ENCODE measurements around the gene PRPF19. TPM values are rescaled to one million over a fixed set of nuclear protein-coding genes. Genes with fewer than 3 reads are reported as not detected.

The PRPF19 gene
- total and polyA plus RNA-seq, 10 of the 15 experiments (the other 5 are each of a cell fraction or from before 2014, with no cell fraction given): 8.7 to 170 (median 61.3) TPM

GRCh38 chr11:60951904-60952741 is 45.7 kb upstream of the PRPF19 start, which contains the start of gene SLC15A3 (continued):
- TF ChIP-seq USF2 (IDR thresholded peaks at IDR 0.05; ENCODE audit: borderline replicate concordance, low read depth, low read length) (peak; percentile 80), PKNOX1 (IDR thresholded peaks at IDR 0.05) (peak; percentile 93), ZBTB33 (IDR thresholded peaks at IDR 0.05) (no peak), BHLHE40 (IDR thresholded peaks at IDR 0.05; ENCODE audit: borderline replicate concordance in 1 of 2, low read depth in 2 of 2, low read length in 1 of 2) (peak; percentile 34 to 50; a peak in 2 of 4 replicates), YY1 (IDR thresholded peaks at IDR 0.05; ENCODE audit: low read depth, low read length) (peak; percentile 39; the same call in 1 of the 2 replicates), ZNF384 (IDR thresholded peaks at IDR 0.05; ENCODE audit: borderline replicate concordance, low read depth, low read length) (no peak), POLR2A (IDR thresholded peaks at IDR 0.05; ENCODE audit: low read depth, low read length) (peak; percentile 85), SMC3 (IDR thresholded peaks at IDR 0.05; ENCODE audit: borderline replicate concordance, low read length) (0 out of 2 replicates have a peak, but pooled peaks have one; percentile 5), MLLT1 (IDR thresholded peaks at IDR 0.05) (peak; percentile 97), CBFB (IDR thresholded peaks at IDR 0.05; ENCODE audit: low read depth) (peak; percentile 43; the same call in 1 of the 2 replicates), ZBED1 (IDR thresholded peaks at IDR 0.05; ENCODE audit: borderline replicate concordance) (no peak), NR2C2 (IDR thresholded peaks at IDR 0.05; ENCODE audit: borderline replicate concordance, control insufficient read depth, insufficient read length, low read depth) (no peak), POLR2AphosphoS2 (IDR thresholded peaks at IDR 0.05; ENCODE audit: low read depth, low read length) (no peak; the same call in 1 of the 2 replicates), NR2F1 (conservative IDR thresholded peaks at IDR 0.05) (peak; percentile 91), MTA2 (IDR thresholded peaks at IDR 0.05; ENCODE audit: low read depth) (peak; percentile 61), ASH2L (IDR thresholded peaks at IDR 0.05; ENCODE audit: borderline replicate concordance, low read depth) (0 out of 2 replicates have a peak, but pooled peaks have one; percentile 43), ESRRA (IDR thresholded peaks at IDR 0.05; ENCODE audit: low read length) (no peak), RAD51 (IDR thresholded peaks at IDR 0.05) (peak; percentile 94), ZBTB11 (CRISPR knock-in tag; IDR thresholded peaks at IDR 0.05) (no peak), MEF2B (IDR thresholded peaks at IDR 0.05; ENCODE audit: partially characterized antibody, poor library complexity, severe bottlenecking) (peak; percentile 44), NR2C1 (IDR thresholded peaks at IDR 0.05) (0 out of 2 replicates have a peak, but pooled peaks have one; percentile 26)

Measured in GM12878 (cell line).